Measurements from ENCODE around the gene MED29. TPM values are rescaled to one million over a fixed set of nuclear protein-coding genes. Genes with fewer than 3 reads are reported as not detected.
A peak's percentile ranks its signal among the peaks of the same experiment; 100 is the strongest.

Gene MED29
- total and polyA plus RNA-seq, 2 of the 4 experiments (the other 2 are of a cell fraction) = 17.6 to 28.8 TPM

GRCh38 chr19:39384839-39385568 is 6.2 kb upstream of the MED29 start:
- dilution Hi-C loops (cut with HindIII; ENCODE audit: low sequenced_read_pairs, unreplicated experiment) (no loop called here), intact Hi-C loops (cut with micrococcal nuclease) (no loop called here), in situ Hi-C loops (cut with MboI; ENCODE audit: low sequenced_read_pairs) (no loop called here)
- H4K91ac ChIP-seq (ENCODE audit: insufficient read depth, low read depth, low read length) = no peak overlapping the region
- H3K23ac ChIP-seq (ENCODE audit: low read depth, low read length) = no peak overlapping the region
- no peak overlapping the region for H2BK15ac ChIP-seq (ENCODE audit: low read depth, low read length)
- no peaks in the 10 kb centered on the region for H3K9me3 ChIP-seq (ENCODE audit: control insufficient read depth, insufficient read depth, low read length)
- peaks cover 78% of the 10 kb centered on the region for H3K36me3 ChIP-seq (ENCODE audit: control insufficient read depth, insufficient read depth, low read length)
- H3K4me3 ChIP-seq (ENCODE audit: insufficient read depth, low read depth, low read length) = no peak overlapping the region
- H3K27me3 ChIP-seq (ENCODE audit: control insufficient read depth, insufficient read depth, low read length) = no peaks in the 10 kb centered on the region
- no peak overlapping the region for H2AK9ac ChIP-seq (replicated peaks; ENCODE audit: low read depth, low read length, poor library complexity)
- no peak overlapping the region for H3K9ac ChIP-seq (ENCODE audit: low read depth, low read length)
- no peak overlapping the region for H3K4ac ChIP-seq (ENCODE audit: low read depth, low read length)
- no peak overlapping the region for H2AFZ ChIP-seq (replicated peaks; ENCODE audit: low read length, poor library complexity)
- H2AK5ac ChIP-seq (ENCODE audit: low read depth, low read length) = no peak overlapping the region
- TF ChIP-seq POLR2A (IDR thresholded peaks at IDR 0.05; ENCODE audit: low read depth, low read length) (no peak; the same call in 1 of the 2 replicates), USF2 (IDR thresholded peaks at IDR 0.05; ENCODE audit: low read depth, low read length) (no peak), SMC3 (IDR thresholded peaks at IDR 0.05; ENCODE audit: low read depth, low read length) (no peak), ELK1 (IDR thresholded peaks at IDR 0.05; ENCODE audit: borderline replicate concordance, low read depth, low read length) (no peak), RCOR1 (IDR thresholded peaks at IDR 0.05; ENCODE audit: insufficient replicate concordance, low read length) (no peak), CTCF (conservative IDR thresholded peaks at IDR 0.05; ENCODE audit: low read depth, low read length) (no peak), MAFK (IDR thresholded peaks at IDR 0.05; ENCODE audit: low read depth, low read length) (no peak), MAZ (IDR thresholded peaks at IDR 0.05; ENCODE audit: borderline replicate concordance, low read depth, low read length) (no peak), FOS (IDR thresholded peaks at IDR 0.05; ENCODE audit: low read depth, low read length) (no peak), CHD1 (IDR thresholded peaks at IDR 0.05; ENCODE audit: low read depth, low read length) (no peak), CEBPB (IDR thresholded peaks at IDR 0.05; ENCODE audit: low read depth, low read length) (no peak), RFX5 (IDR thresholded peaks at IDR 0.05; ENCODE audit: low read depth, low read length) (no peak), NFE2L2 (IDR thresholded peaks at IDR 0.05; ENCODE audit: low read depth, low read length) (no peak), BHLHE40 (IDR thresholded peaks at IDR 0.05; ENCODE audit: low read depth, low read length) (no peak)
- POLR2A ChIA-PET (ENCODE audit: unreplicated experiment) = interaction anchor here (0.6 kb wide), 1 partner anchor 22 kb away, joined by 14 read pairs; the partner anchor contains the start of gene ZFP36
- H3K56ac ChIP-seq (ENCODE audit: extremely low read depth, insufficient read depth, low read length) = no peak overlapping the region
- H2BK20ac ChIP-seq (ENCODE audit: low read depth, low read length) = no peak overlapping the region
- H2BK120ac ChIP-seq (ENCODE audit: low read depth, low read length) = no peak overlapping the region
- H4K8ac ChIP-seq (ENCODE audit: low read depth in 2 of 2, low read length in 2 of 2) = no peak overlapping the region
- peaks cover 13% of the 10 kb centered on the region for H3K9me1 ChIP-seq (ENCODE audit: insufficient read depth, low read length)
- CTCF ChIA-PET = no interaction called here
- H3K79me1 ChIP-seq (ENCODE audit: low read depth in 1 of 2, low read length in 2 of 2) = peaks cover 16 to 41% of the 10 kb centered on the region in 2 experiments
- DNase-seq = no peak
- WGBS, 2 experiments (ENCODE audit: extremely low coverage in 2 of 2, insufficient read length in 1 of 2) = no CpG with 5 or more reads among the region's 9 CpGs
- H3K4me2 ChIP-seq (ENCODE audit: low read depth, low read length) = no peak overlapping the region
- peaks cover 4% of the 10 kb centered on the region for H4K20me1 ChIP-seq (ENCODE audit: insufficient read depth, low read length)
- H4K5ac ChIP-seq (ENCODE audit: low read depth, low read length) = no peak overlapping the region
- H3K4me1 ChIP-seq (ENCODE audit: control insufficient read depth, insufficient read depth, low read length) = peaks cover 5% of the 10 kb centered on the region
- BruUV-seq (replicated peaks) = TSS peak; percentile 71
- no peak overlapping the region for H3K18ac ChIP-seq (ENCODE audit: low read depth, low read length)
- no peak for ATAC-seq (ENCODE audit: low read depth)
- no peak overlapping the region for H2BK5ac ChIP-seq (ENCODE audit: low read depth, low read length, poor library complexity, severe bottlenecking)
- no peak overlapping the region for H3K14ac ChIP-seq (replicated peaks; ENCODE audit: low read depth, low read length)
- no peak overlapping the region for H3K27ac ChIP-seq (ENCODE audit: insufficient read depth, low read length)
